GM19239 (cell line): ENCODE measurements around the gene ZCCHC2.
A peak's percentile ranks its signal among the peaks of the same experiment; 100 is the strongest.

Experiments used
- DNase-seq: peaks from one replicate; pipeline ENCODE4 v3.0.0; 2011; ENCODE audit warnings: low spot score; ENCODE audit not compliant: insufficient read length
- FAIRE-seq: peaks from 2 replicates; lab custom pipeline; 2011; peaks lifted over from hg19 to GRCh38; lab: Jason Lieb, UNC

ZCCHC2 gene

GRCh38 chr18:62531931-62532330, 9.1 kb downstream of the ZCCHC2 start:
- DNase-seq (no peak), FAIRE-seq (no peak)

- DNase-seq (no peak), FAIRE-seq (no peak)
These were observed 13.2 kb downstream of the ZCCHC2 start for GRCh38 chr18:62536005-62536404.

- DNase-seq (no peak), FAIRE-seq (peak; percentile 57)
These were observed 14.4 kb downstream of the ZCCHC2 start for GRCh38 chr18:62537042-62537894.

GRCh38 chr18:62537946-62538345, 15.1 kb downstream of the ZCCHC2 start:
- no peak for FAIRE-seq
- no peak for DNase-seq

- FAIRE-seq, result no peak
These were observed 16.1 kb downstream of the ZCCHC2 start for GRCh38 chr18:62538881-62539280.

GRCh38 chr18:62539284-62540165, 16.7 kb downstream of the ZCCHC2 start:
- DNase-seq, result no peak
- peak; percentile 74 for FAIRE-seq

More at GRCh38 chr18:62538881-62539280, 16.1 kb downstream of the ZCCHC2 start:
- no peak for DNase-seq

DNA sequence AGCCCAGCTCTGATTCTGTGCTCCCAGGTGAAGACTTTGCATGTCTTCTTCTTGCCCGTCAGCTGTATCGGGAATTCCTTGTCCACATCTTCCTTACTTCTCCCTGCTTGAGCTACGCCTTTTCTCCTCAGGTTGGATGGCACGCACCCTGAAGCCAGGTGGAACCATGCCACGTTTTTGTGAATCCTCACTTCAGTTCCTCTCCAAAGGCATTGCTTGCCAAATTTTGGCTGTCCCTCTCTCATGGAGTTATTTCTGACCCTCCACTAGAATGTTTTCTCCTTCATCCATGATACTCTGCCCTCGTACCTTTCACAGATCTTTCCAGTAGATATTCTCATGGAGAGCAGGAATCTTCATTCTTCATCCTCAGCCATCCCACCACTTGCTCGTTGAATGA, 20.2 kb downstream of the ZCCHC2 start:
- FAIRE-seq, result no peak
- DNase-seq, result no peak

- no peak for FAIRE-seq
These were observed 22.3 kb downstream of the ZCCHC2 start for GRCh38 chr18:62545098-62545497.

DNA sequence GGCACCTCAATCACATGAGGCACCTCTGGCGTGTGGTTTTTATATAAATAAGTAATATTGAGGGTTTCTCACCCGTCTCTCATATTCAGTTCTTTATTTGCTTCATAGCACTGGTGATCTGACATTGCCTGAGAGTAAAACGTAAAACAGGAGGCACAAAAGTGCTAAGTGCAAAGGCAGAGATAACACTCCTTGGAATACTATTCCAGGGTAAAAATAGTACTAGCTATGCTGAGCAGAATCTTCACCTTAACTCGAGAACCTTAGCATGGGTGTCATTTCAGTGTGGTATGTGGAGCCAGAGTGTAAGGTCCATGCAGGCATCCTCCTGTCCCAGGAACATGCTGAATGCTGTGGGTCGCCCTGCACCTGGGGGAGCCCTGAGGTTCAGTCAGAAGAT, 26.9 kb downstream of the ZCCHC2 start:
- FAIRE-seq, result no peak
- DNase-seq, result no peak

More at GRCh38 chr18:62545098-62545497, 22.3 kb downstream of the ZCCHC2 start:
- DNase-seq, result no peak

DNA sequence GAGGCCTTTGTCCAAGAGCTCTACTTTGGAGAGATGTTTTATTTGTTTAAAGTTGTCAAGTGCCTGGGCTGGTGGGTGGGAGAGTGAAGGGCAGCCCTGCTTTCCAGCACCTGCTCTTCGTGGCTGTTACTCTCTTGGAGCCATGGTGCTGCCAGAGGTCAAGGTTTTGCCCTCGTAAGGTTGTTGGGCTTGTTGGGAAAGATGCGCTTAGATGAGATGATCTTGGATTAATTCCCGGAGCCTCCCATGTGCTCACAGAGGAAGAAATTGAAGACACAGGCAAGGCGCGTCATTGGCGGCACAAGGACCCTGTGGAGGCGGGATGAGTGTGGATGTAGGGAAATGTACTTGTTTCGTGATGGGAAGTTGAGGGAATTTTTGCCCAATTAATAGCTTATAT, 27.9 kb downstream of the ZCCHC2 start:
- DNase-seq (no peak), FAIRE-seq (no peak)

DNA sequence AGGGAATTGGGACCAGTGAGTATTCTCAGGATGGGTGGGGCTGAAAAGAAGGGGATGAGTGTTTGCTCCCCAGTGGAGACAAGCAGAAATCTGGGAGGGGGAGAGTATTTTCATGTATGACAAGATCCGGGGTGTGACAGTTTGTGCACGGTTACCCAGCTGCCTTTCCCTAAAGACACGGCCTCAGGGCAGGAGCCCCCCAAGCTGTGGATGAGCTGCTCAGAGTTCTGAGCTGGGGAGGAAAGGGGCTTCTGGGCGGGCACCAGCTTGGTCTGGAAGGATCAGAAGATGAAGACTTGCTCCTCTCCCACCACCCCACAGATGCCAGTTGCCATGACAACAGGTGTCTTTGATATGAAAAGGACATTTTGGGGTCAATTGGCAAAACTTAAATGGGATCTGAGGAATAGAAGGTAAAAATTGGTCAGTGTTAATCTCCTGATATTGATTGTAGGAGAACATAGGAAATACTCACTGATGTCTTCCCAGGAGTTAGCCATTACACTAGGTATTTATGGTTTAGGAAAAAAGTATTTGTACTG, 29.2 kb downstream of the ZCCHC2 start:
- DNase-seq (no peak), FAIRE-seq (no peak)

- FAIRE-seq, result peak; percentile 86
- DNase-seq, result no peak
These were observed 31.4 kb downstream of the ZCCHC2 start for GRCh38 chr18:62554061-62554815.

DNA sequence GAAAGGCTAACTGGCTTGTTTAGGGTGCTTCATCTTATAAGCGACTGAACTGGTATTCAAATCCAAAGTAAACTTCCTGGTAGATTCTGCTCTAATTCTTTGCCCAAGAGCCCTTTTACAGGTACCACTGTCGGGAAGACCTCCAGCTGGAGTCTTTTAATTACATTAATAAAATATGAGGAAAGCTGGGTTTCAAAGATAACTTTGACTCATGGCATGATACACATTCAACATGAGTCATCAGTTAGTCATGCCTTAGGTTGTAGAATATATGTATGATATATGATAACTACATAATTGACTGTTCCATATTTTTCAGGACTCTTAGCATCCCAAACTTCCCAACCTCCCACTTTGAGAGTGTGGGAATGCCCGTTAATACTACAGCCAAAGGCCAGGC, 32.3 kb downstream of the ZCCHC2 start:
- DNase-seq, result no peak
- no peak for FAIRE-seq

DNA sequence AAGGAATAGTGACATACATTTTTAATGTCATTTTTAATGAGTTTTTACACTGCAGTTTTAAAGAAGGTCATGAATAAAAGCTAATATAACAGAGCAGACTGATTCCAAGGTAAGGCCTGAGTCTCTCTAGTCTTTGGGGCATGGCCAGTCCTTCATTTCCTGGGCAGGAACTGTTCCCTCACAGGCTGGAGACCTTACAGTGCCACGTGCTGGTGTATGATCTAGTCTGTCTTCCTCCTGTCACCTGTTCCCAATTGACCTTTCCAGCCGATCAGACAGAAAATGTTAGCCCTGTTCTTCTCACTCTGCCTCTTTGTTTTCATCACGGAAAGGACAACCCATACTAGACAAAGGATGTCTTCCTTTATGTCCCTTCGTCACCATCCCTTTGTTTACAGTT, 33.6 kb downstream of the ZCCHC2 start:
- DNase-seq (no peak), FAIRE-seq (no peak)

DNA sequence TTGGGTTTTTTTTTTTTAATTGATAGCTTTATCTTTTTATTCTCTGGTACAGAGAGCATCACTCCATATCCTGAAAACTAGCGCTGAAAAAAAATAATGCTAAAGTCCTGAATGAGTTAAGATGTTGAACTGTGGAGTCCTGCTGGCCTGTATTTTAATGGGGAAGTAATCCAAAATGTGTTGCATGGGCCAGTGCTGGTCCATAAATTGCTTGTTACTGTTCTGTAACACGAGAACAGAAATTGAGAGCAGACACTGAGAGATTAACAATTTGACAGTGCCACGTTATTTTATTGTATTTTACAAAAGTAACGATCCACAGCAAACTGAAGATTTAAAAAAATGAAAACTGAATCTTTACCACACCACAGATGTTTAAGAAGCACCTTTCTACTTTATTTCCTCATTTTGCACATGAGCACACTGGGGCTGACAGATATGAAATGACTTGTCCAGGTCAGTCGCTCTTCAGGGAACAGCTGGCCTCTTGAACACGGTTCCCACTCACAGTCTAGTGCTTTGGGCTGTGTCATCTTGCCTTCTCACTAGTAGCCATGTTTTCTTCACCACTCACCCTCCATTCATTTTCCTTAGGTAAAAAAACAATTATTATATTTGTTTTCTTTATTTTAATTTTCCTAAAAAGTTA, 35.3 kb downstream of the ZCCHC2 start:
- FAIRE-seq (peak; percentile 66), DNase-seq (no peak)

DNA sequence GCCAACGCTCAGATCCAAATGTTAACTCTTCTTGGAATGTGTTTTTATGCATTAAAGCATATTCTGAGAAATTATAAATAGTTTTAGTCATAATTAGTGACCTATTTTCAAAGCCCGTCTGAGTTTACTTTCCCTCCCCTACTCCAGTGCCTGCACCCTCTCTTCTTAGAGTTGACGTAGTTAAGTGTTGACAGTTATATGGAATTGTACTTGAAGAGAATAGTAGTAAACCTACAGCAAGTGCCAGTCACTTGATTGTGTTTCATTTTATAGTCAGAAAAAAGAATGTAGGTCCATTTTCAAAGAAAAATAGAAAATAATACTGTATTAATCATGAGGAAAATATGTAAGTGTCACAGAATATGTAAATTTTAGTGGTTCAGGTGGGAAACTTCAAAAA, 41.2 kb downstream of the ZCCHC2 start:
- DNase-seq (no peak), FAIRE-seq (no peak)

DNA sequence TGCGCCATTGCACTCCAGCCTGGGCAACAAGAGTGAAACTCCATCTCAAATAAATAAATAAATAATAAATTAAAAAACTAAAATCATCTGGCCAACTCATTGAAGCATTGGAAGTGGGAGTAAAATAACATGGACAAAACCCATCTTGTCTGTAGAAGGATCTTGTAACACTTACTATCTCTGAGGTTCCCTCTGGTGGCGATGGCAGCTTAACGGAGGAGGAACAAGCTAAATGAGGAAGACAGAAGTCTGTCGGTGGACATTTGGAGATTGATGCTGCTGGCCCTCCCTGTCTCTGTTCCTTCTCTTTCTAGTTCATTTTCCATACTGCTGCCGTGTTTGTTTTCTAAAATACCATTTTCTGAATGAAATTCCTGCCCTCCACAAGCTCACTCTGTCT, 43.4 kb downstream of the ZCCHC2 start:
- no peak for DNase-seq
- FAIRE-seq, result no peak

GRCh38 chr18:62566818-62567217, 44.0 kb downstream of the ZCCHC2 start:
- FAIRE-seq, result no peak

GRCh38 chr18:62569081-62569655, 46.3 kb downstream of the ZCCHC2 start:
- no peak for DNase-seq

More at GRCh38 chr18:62566818-62567217, 44.0 kb downstream of the ZCCHC2 start:
- no peak for DNase-seq

More at GRCh38 chr18:62569081-62569655, 46.3 kb downstream of the ZCCHC2 start:
- FAIRE-seq, result no peak
